Measurements from ENCODE around the gene ZNF630. TPM values are rescaled to one million over a fixed set of nuclear protein-coding genes. Genes with fewer than 3 reads are reported as not detected.

Gene ZNF630
- total RNA-seq, 1 experiment from 2014 or later = 1.5 TPM

GRCh38 chrX:48030237-48030636 is 41.2 kb downstream of the ZNF630 start:
- Histone ChIP-seq H3K27ac (ENCODE audit: insufficient read length, low read depth, low read length) (no peak overlapping the region), H3K23ac (ENCODE audit: insufficient read length, low read depth, low read length) (no peak overlapping the region), H3K4me1 (ENCODE audit: insufficient read depth, low read length) (no peaks in the 10 kb centered on the region), H3K56ac (ENCODE audit: insufficient read length, low read depth, low read length) (no peak overlapping the region), H2BK120ac (ENCODE audit: low read depth, low read length, poor library complexity, severe bottlenecking) (no peak overlapping the region), H4K91ac (ENCODE audit: insufficient read length, low read depth, low read length) (no peak overlapping the region), H3K9ac (ENCODE audit: extremely low read depth, insufficient read length, low read length) (no peak overlapping the region), H4K5ac (ENCODE audit: insufficient read length, low read depth, low read length) (no peak overlapping the region), H2BK12ac (ENCODE audit: insufficient read length, low read depth, low read length) (no peak overlapping the region), H3T11ph (ENCODE audit: low read length) (no peak overlapping the region), H3K9me3 (ENCODE audit: control insufficient read depth, low read depth, low read length) (peaks cover 46% of the 10 kb centered on the region), H2AFZ (ENCODE audit: low read length) (no peak overlapping the region), H3K14ac (ENCODE audit: insufficient read depth, low read length) (no peak overlapping the region), H3K27me3 (ENCODE audit: insufficient read depth, low read length) (no peaks in the 10 kb centered on the region), H2BK20ac (ENCODE audit: low read depth, low read length, poor library complexity, severe bottlenecking) (no peak overlapping the region), H4K8ac (replicated peaks; ENCODE audit: insufficient read length, low read depth, low read length) (no peak overlapping the region), H2BK15ac (ENCODE audit: low read depth, low read length) (no peak overlapping the region), H3K18ac (ENCODE audit: insufficient read length, low read depth, low read length) (no peak overlapping the region), H3K4me2 (ENCODE audit: insufficient read depth, insufficient read length, low read length) (no peak overlapping the region), H2BK5ac (ENCODE audit: insufficient read length, low read length) (no peak overlapping the region), H2AK5ac (ENCODE audit: insufficient read length, low read length) (no peak overlapping the region), H4K20me1 (ENCODE audit: control insufficient read depth, insufficient read depth, insufficient read length) (no peaks in the 10 kb centered on the region), H3K4ac (ENCODE audit: low read depth, low read length) (no peak overlapping the region), H3K79me2 (ENCODE audit: insufficient read depth, low read length) (no peaks in the 10 kb centered on the region), H3K23me2 (ENCODE audit: insufficient read length, low read depth, low read length, poor library complexity, severe bottlenecking) (no peaks in the 10 kb centered on the region), H3K79me1 (ENCODE audit: insufficient read depth, low read depth, low read length, poor library complexity, severe bottlenecking) (no peaks in the 10 kb centered on the region)
- Mint-ChIP-seq H3K27ac (no peak overlapping the region), H3K36me3 (ENCODE audit: insufficient read depth in 1 of 3, low read depth in 3 of 3) (peaks cover 0 to 8% (median 6%) of the 10 kb centered on the region in 3 experiments; a peak in 4 of 7 replicates), H3K4me1 (peaks cover 4 to 7% of the 10 kb centered on the region in 2 experiments), H3K27me3 (ENCODE audit: low read depth) (peaks cover 2% of the 10 kb centered on the region), H3K4me3 (no peak overlapping the region), H3K9me3 (peaks cover 66 to 68% of the 10 kb centered on the region in 2 experiments)
- WGBS (ENCODE audit: extremely low coverage, insufficient read length, low lambda C conversion rate) = no CpG with 5 or more reads among the region's 10 CpGs
- no peak for DNase-seq
- TF ChIP-seq CTCF (conservative IDR thresholded peaks at IDR 0.05) = no peak
